Neural cell (in vitro differentiated cells): ENCODE results near the gene SEC14L1. TPM values are rescaled to one million over a fixed set of nuclear protein-coding genes. Genes with fewer than 3 reads are reported as not detected.
A peak's percentile ranks its signal among the peaks of the same experiment; 100 is the strongest.

Experiments
- H2AFZ ChIP-seq: fragments of 200-600, 300-800 bp; sonication (generic), shearing (Covaris generic); 2 replicates; pipeline ENCODE4 v1.6.0; 2014; ENCODE audit warnings: low read depth, mild to moderate bottlenecking, antibody characterized with exemption, low read length, moderate library complexity
- H3F3A ChIP-seq: fragments of 200-600 bp; shearing (Covaris generic); 2 replicates; pipeline ENCODE4 v1.6.1; 2016; ENCODE audit warnings: mild to moderate bottlenecking, moderate library complexity, mixed read lengths, antibody characterized with exemption, low read length; ENCODE audit not compliant: insufficient read depth, poor library complexity, severe bottlenecking
- H3K27ac ChIP-seq: fragments of 200-600, 300-800 bp; sonication (generic), shearing (Covaris generic); 2 replicates; pipeline ENCODE4 v1.5.1; 2014; ENCODE audit warnings: mild to moderate bottlenecking, low read length, moderate library complexity
- H3K27me3 ChIP-seq: fragments of 300-800, 200-600 bp; sonication (generic), shearing (Covaris generic); 2 replicates; pipeline ENCODE4 v1.6.0; 2014; ENCODE audit warnings: mild to moderate bottlenecking, low read depth, low read length, moderate library complexity; ENCODE audit not compliant: insufficient read depth
- H3K36me3 ChIP-seq: fragments of 300-800, 200-600 bp; sonication (generic), shearing (Covaris generic); 2 replicates; pipeline ENCODE4 v1.5.1; 2014; ENCODE audit warnings: mild to moderate bottlenecking, antibody characterized with exemption, low read length, moderate library complexity; ENCODE audit not compliant: insufficient read depth
- H3K4me2 ChIP-seq: fragments of 300-800, 200-600 bp; sonication (generic), shearing (Covaris generic); 2 replicates; pipeline ENCODE4 v1.6.0; 2014; ENCODE audit warnings: mild to moderate bottlenecking, low read length
- H3K4me3 ChIP-seq: fragments of 300-800, 200-600 bp; sonication (generic), shearing (Covaris generic); 2 replicates; pipeline ENCODE4 v1.5.1; 2014; ENCODE audit warnings: mild to moderate bottlenecking, low read length, moderate library complexity
- H3K79me2 ChIP-seq: fragments of 200-600 bp; shearing (Covaris generic); replicated peaks from 2 replicates; pipeline ENCODE4 v1.6.0; 2014; ENCODE audit warnings: mild to moderate bottlenecking, low read length, moderate library complexity; ENCODE audit not compliant: insufficient read depth
- H3K9ac ChIP-seq: fragments of 300-800, 200-600 bp; sonication (generic), shearing (Covaris generic); 2 replicates; pipeline ENCODE4 v1.6.1; 2016; ENCODE audit warnings: mild to moderate bottlenecking, low read length, mixed read lengths
- H3K9me2 ChIP-seq: fragments of 200-600 bp; shearing (Covaris generic); 2 replicates; pipeline ENCODE4 v1.6.1; 2016; ENCODE audit warnings: mild to moderate bottlenecking, low read length, mixed read lengths; ENCODE audit not compliant: insufficient read depth
- H3K9me3 ChIP-seq: fragments of 200-600, 300-800 bp; sonication (generic), shearing (Covaris generic); 2 replicates; pipeline ENCODE4 v1.6.1; 2016; ENCODE audit warnings: mild to moderate bottlenecking, mixed run types, low read length, moderate library complexity, mixed read lengths
- H4K20me1 ChIP-seq: fragments of 200-600 bp; shearing (Covaris generic); 2 replicates; pipeline ENCODE4 v1.6.1; 2016; ENCODE audit warnings: mild to moderate bottlenecking, mixed run types; ENCODE audit not compliant: insufficient read depth
- CTCF ChIP-seq: fragments of 450-650 bp; IDR thresholded peaks from 2 replicates; pipeline ENCODE4 v1.5.1; 2014; ENCODE audit warnings: antibody characterized with exemption, mild to moderate bottlenecking, moderate library complexity; ENCODE audit not compliant: poor library complexity, severe bottlenecking
- EZH2 ChIP-seq: fragments of 200-600, 300-800 bp; shearing (Covaris generic), sonication (generic); IDR thresholded peaks from 2 replicates; pipeline ENCODE4 v1.6.1; 2014; ENCODE audit warnings: antibody characterized with exemption, low read length, borderline replicate concordance, mild to moderate bottlenecking; ENCODE audit not compliant: insufficient read depth, poor library complexity, severe bottlenecking
- MXI1 ChIP-seq: fragments of 450-650 bp; conservative IDR thresholded peaks from 2 replicates; pipeline ENCODE4 v1.6.1; 2014; ENCODE audit warnings: antibody characterized with exemption, mild to moderate bottlenecking; ENCODE audit not compliant: poor library complexity, severe bottlenecking
- POLR2AphosphoS5 ChIP-seq: IDR thresholded peaks from 2 replicates; pipeline ENCODE4 v1.6.1; 2012
- RAD21 ChIP-seq: fragments of 450-650 bp; conservative IDR thresholded peaks from 2 replicates; pipeline ENCODE4 v1.6.1; 2014; ENCODE audit warnings: antibody characterized with exemption, mild to moderate bottlenecking, moderate library complexity
- REST ChIP-seq: IDR thresholded peaks from 2 replicates; pipeline ENCODE4 v1.6.1; 2012; ENCODE audit warnings: borderline replicate concordance
- SMC3 ChIP-seq: fragments of 450-650 bp; conservative IDR thresholded peaks from 2 replicates; pipeline ENCODE4 v1.6.1; 2014; ENCODE audit warnings: antibody characterized with exemption, mild to moderate bottlenecking, moderate library complexity; ENCODE audit not compliant: poor library complexity
- TAF1 ChIP-seq: IDR thresholded peaks from 2 replicates; pipeline ENCODE4 v1.6.1; 2012; ENCODE audit warnings: low read depth
- polyA plus RNA-seq: library from polyadenylated mRNA; depleted of rRNA; stranded (reverse); fragments of >200 nt; gene quantifications from 2 replicates; pipeline ENCODE4 v1.2.3, GENCODE V29; 2014

Gene SEC14L1
- polyA plus RNA-seq, 1 donor from 2014 or later = 40.4 TPM

GRCh38 chr17:77095461-77095860 is 45.3 kb upstream of the SEC14L1 start:
- Histone ChIP-seq H3F3A (no peaks in the 10 kb centered on the region), H3K27me3 (no peaks in the 10 kb centered on the region), H2AFZ (no peak overlapping the region), H3K9ac (no peak overlapping the region), H3K36me3 (no peaks in the 10 kb centered on the region), H3K9me3 (no peaks in the 10 kb centered on the region), H3K4me2 (no peak overlapping the region), H3K9me2 (no peaks in the 10 kb centered on the region), H3K79me2 (no peaks in the 10 kb centered on the region), H3K4me3 (no peak overlapping the region), H3K27ac (no peak overlapping the region), H4K20me1 (no peaks in the 10 kb centered on the region)
- TF ChIP-seq MXI1 (no peak), REST (no peak), TAF1 (no peak), EZH2 (no peak)

- Histone ChIP-seq H3K9ac (no peak overlapping the region), H3K4me3 (no peak overlapping the region)
Observed at GRCh38 chr17:77096570-77097214, 44.1 kb upstream of the SEC14L1 start.

More at GRCh38 chr17:77096570-77097214, 44.1 kb upstream of the SEC14L1 start:
- Histone ChIP-seq H4K20me1 (no peaks in the 10 kb centered on the region), H3K79me2 (no peaks in the 10 kb centered on the region), H3K9me2 (no peaks in the 10 kb centered on the region), H3K27ac (no peak overlapping the region), H2AFZ (no peak overlapping the region), H3K27me3 (no peaks in the 10 kb centered on the region), H3K4me2 (no peak overlapping the region), H3K9me3 (no peaks in the 10 kb centered on the region), H3K36me3 (no peaks in the 10 kb centered on the region), H3F3A (no peaks in the 10 kb centered on the region)
- TF ChIP-seq RAD21 (peak; percentile 83), CTCF (peak; percentile 80), SMC3 (peak; percentile 88), POLR2AphosphoS5 (no peak)
